Measurements from ENCODE around the gene TYW1B.

GRCh38 chr7:72704894-72705293, 123.1 kb downstream of the TYW1B start:
- no peak for TF ChIP-seq CTCF (conservative IDR thresholded peaks at IDR 0.05; ENCODE audit: low read depth, low read length)
- TF ChIP-seq EZH2 (IDR thresholded peaks at IDR 0.05; ENCODE audit: borderline replicate concordance, low read depth, low read length, poor library complexity, severe bottlenecking), result no peak
